Esophagus muscularis mucosa (tissue), 4 donors: ENCODE results near the gene B4GALT5. TPM values are rescaled to one million over a fixed set of nuclear protein-coding genes. Genes with fewer than 3 reads are reported as not detected.

Experiments
- DNase-seq: peaks from one replicate; pipeline ENCODE4 v3.0.0-alpha.2; 2017; ENCODE audit errors: extremely low spot score
- H3K27ac ChIP-seq, 4 donors: fragments of 200-600 bp; sonication (generic); replicated peaks in 1 of 4; 1 replicate in 3 of 4; 2 replicates in 1 of 4; pipeline ENCODE4 v1.5.1; 2016 to 2019; ENCODE audit warnings: mild to moderate bottlenecking in 1 of 4
- H3K27me3 ChIP-seq, 4 donors: fragments of 200-600 bp; sonication (generic); one replicate each; pipeline versions ENCODE4 v1.5.1 to v1.6.0; 2016 to 2019
- H3K36me3 ChIP-seq, 4 donors: fragments of 200-600 bp; sonication (generic); one replicate each; pipeline ENCODE4 v1.5.1; 2016 to 2019
- H3K4me1 ChIP-seq, 4 donors: fragments of 200-600 bp; sonication (generic); one replicate each; pipeline ENCODE4 v1.5.1; 2016 to 2019
- H3K4me3 ChIP-seq, 4 donors: fragments of 200-600 bp; sonication (generic); 1 replicate in 2 of 4; 2 replicates in 2 of 4; pipeline ENCODE4 v1.5.1; 2016 to 2019; ENCODE audit warnings: mild to moderate bottlenecking in 4 of 4, moderate library complexity in 1 of 4
- H3K9me3 ChIP-seq, 4 donors: fragments of 200-600 bp; sonication (generic); 1 replicate in 3 of 4; 2 replicates in 1 of 4; pipeline ENCODE4 v1.5.1; 2016 to 2019
- CTCF ChIP-seq, 3 experiments: fragments of 200-600 bp in 2 of 3; fragments of 450-650 bp in 1 of 3; sonication (generic) in 2 of 3; IDR thresholded peaks; one replicate each; pipeline ENCODE4 v1.5.1; 2017 to 2019; ENCODE audit warnings: antibody characterized with exemption in 3 of 3, mild to moderate bottlenecking in 2 of 3, moderate library complexity in 1 of 3
- EP300 ChIP-seq: sonication (generic); formaldehyde crosslinking; IDR thresholded peaks from one replicate; pipeline ENCODE4 v1.6.1; 2017; ENCODE audit warnings: antibody characterized with exemption
- POLR2A ChIP-seq: fragments of 450-650 bp; IDR thresholded peaks from one replicate; pipeline ENCODE4 v1.6.1; 2017; ENCODE audit warnings: antibody characterized with exemption, moderate library complexity, mild to moderate bottlenecking, low read depth
- POLR2AphosphoS5 ChIP-seq, 2 donors: sonication (generic); formaldehyde crosslinking; IDR thresholded peaks; one replicate each; pipeline ENCODE4 v1.6.1; 2017; ENCODE audit warnings: antibody characterized with exemption in 2 of 2
- WGBS: methylation state at CpG from one replicate; pipeline ENCODE4 v1.1.5; 2018; 5-methylcytosine and 5-hydroxymethylcytosine counted together
- intact Hi-C: fragments of 100-400 bp; cut with DNase I; formaldehyde crosslinking; loops from one replicate; pipeline ENCODE4 v1.15.1; 2023
- total RNA-seq, 4 donors: library from RNA; depleted of rRNA; stranded (reverse); fragments of >200 nt; gene quantifications; one replicate each; pipeline versions ENCODE4 v1.1.0 to v1.2.1, GENCODE V29; 2016

B4GALT5 gene
- total RNA-seq, 4 donors from 2014 or later, result 23.3 to 51.2 (median 37.1) TPM

- WGBS, result 43% methylated on average over 8 of the region's 10 CpGs
- peak; percentile 95 for DNase-seq
- Histone ChIP-seq H3K27me3 (no peaks in the 10 kb centered on the region), H3K4me3 (no peak overlapping the region), H3K4me1 (peaks cover 18 to 36% (median 28%) of the 10 kb centered on the region in 4 donors), H3K9me3 (no peaks in the 10 kb centered on the region), H3K27ac (peak overlapping the region; percentile 73 to 87 (median 77)), H3K36me3 (no peaks in the 10 kb centered on the region)
- intact Hi-C loops, result no loop called here
- no peak for TF ChIP-seq CTCF (IDR thresholded peaks at IDR 0.05)
- no peak for TF ChIP-seq POLR2A
- peak; percentile 72 to 80 for TF ChIP-seq POLR2AphosphoS5 (IDR thresholded peaks at IDR 0.05)
- peak; percentile 76 for TF ChIP-seq EP300
Observed at GRCh38 chr20:49747707-49748524, 34.2 kb upstream of the B4GALT5 start.

DNA sequence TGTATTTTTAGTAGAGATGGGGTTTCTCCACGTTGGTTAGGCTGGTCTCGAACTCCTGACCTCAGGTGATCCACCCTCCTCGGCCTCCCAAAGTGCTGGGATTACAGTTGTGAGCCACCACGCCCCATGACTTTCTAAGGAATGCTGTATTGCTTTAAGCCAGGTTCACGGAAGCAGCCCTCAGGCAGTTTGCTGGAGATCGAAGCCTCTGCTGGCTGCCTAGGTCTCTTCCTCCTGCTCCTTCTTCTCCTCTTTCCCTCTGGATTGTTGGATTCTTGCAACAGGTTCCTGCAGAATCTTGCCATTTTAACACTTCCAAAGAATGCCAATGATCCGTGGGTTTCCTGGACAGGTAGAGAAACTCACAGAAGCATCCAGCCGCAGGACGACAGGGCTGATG lies 29.3 kb upstream of the B4GALT5 start:
- intact Hi-C loops, result no loop called here
- TF ChIP-seq EP300 (no peak), CTCF (IDR thresholded peaks at IDR 0.05) (no peak), POLR2AphosphoS5 (IDR thresholded peaks at IDR 0.05) (no peak), POLR2A (no peak)
- Histone ChIP-seq H3K27me3 (no peaks in the 10 kb centered on the region), H3K4me1 (peaks cover 8 to 10% (median 9%) of the 10 kb centered on the region in 4 donors), H3K9me3 (no peaks in the 10 kb centered on the region), H3K36me3 (no peaks in the 10 kb centered on the region), H3K27ac (no peak overlapping the region), H3K4me3 (no peak overlapping the region)
- 90% methylated on average over 8 of the region's 9 CpGs for WGBS
- no peak for DNase-seq

GRCh38 chr20:49741977-49742376 lies 28.3 kb upstream of the B4GALT5 start:
- H3K36me3 ChIP-seq, result no peaks in the 10 kb centered on the region
- no peak for DNase-seq
- TF ChIP-seq POLR2A, result no peak
- TF ChIP-seq CTCF (IDR thresholded peaks at IDR 0.05), result no peak
- TF ChIP-seq EP300, result no peak
- TF ChIP-seq POLR2AphosphoS5 (IDR thresholded peaks at IDR 0.05), result no peak
- intact Hi-C loops, result no loop called here
- H3K27ac ChIP-seq, result no peak overlapping the region
- no peaks in the 10 kb centered on the region for H3K4me1 ChIP-seq
- 82% methylated on average over 8 of the region's 8 CpGs for WGBS
- H3K27me3 ChIP-seq, result no peaks in the 10 kb centered on the region
- H3K9me3 ChIP-seq, result no peaks in the 10 kb centered on the region
- H3K4me3 ChIP-seq, result no peak overlapping the region

DNA sequence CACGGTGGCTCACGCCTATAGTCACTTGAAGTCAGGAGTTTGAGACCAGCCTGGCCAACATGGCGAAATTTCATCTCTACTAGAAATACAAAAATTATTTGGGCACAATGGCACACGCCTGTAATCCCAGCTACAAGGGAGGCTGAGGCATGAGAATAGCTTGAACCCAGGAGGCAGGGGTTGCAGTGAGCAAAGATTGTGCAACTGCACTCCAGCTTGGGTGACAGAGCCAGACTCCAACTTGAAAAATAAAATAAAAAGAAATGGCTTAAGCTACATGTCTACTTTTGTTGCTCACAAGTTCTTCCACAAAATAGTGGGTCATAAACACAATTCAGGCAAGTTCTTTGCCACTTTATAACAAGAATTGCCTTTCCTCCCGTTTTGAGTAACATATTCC lies 27.1 kb upstream of the B4GALT5 start:
- DNase-seq, result no peak
- Histone ChIP-seq H3K27ac (no peak overlapping the region), H3K9me3 (no peaks in the 10 kb centered on the region), H3K4me1 (no peaks in the 10 kb centered on the region), H3K27me3 (no peaks in the 10 kb centered on the region), H3K36me3 (no peaks in the 10 kb centered on the region), H3K4me3 (no peak overlapping the region)
- WGBS, result 93% methylated on average over 5 of the region's 5 CpGs
- TF ChIP-seq EP300 (no peak), CTCF (IDR thresholded peaks at IDR 0.05) (no peak), POLR2AphosphoS5 (IDR thresholded peaks at IDR 0.05) (no peak), POLR2A (no peak)
- intact Hi-C loops, result no loop called here
